ENCODE measurements around the gene ACSS3. TPM values are rescaled to one million over a fixed set of nuclear protein-coding genes. Genes with fewer than 3 reads are reported as not detected.

Gene ACSS3
- total and polyA plus RNA-seq, 5 donors from 2014 or later = not detected

DNA sequence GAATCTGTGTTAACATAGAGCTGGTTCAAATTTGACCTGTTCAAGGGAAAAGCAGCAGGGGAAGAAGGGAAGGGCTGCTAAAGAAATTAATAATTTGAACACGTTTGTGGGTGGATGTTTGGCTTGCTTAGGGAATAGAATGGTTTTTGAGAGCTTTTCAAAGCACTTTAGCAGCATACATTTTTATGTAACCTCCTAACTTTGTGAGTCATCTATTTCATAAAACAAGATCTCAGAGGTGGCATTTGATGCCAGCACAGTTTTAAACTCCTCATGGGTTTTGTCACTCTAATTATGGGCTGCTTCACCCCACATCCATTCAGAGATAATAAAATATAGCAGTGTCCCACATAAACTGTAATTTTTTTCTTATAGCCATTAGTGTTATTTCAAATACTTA lies 143.8 kb downstream of the ACSS3 start:
- H3K4me3 Mint-ChIP-seq = no peak overlapping the region
- peaks cover 5% of the 10 kb centered on the region for H3K27me3 Mint-ChIP-seq
- peaks cover 0 to 11% (median 0%) of the 10 kb centered on the region in 7 donors for H3K9me3 Mint-ChIP-seq

DNA sequence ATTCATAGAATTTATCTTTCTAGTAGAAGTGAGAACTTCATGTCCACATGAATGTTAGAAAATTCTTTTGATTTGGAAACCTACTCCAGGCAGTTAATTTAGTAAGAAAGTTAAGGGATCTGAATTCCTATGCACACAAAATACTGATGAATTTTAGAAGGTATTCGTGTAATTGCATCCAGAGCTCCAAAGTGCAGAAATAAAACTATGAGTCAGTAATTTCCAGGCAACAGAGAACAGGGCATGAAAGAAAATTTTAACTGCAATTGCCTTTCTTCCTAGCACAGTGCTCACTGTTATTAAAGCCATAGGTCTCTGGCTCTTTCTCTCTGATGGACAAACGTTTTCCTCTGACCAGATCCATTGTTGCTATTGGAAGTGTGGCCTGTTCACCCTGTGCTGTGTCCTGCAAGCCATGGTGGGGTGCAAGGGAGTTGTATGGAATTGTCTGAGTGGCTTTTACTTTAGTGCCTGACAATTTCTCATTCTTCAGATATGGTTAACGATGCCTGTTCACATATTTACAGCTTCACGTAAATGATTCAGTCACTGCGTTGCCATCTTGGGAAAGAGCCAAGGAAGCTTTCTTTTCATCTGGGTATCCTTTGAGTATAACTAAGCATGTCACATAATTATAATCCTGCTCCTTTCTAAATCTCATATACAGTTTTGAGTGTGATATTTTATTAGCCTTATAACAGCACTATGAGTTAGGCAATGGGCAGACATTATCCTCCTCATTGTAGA lies 145.1 kb downstream of the ACSS3 start:
- H3K9me3 ChIP-seq (ENCODE audit: control insufficient read depth in 2 of 2, low read length in 2 of 2) = no peaks in the 10 kb centered on the region
- Mint-ChIP-seq H3K4me3 (no peak overlapping the region), H3K36me3 (no peaks in the 10 kb centered on the region), H3K9me3 (peaks cover 0 to 11% (median 4%) of the 10 kb centered on the region in 7 donors), H3K27ac (no peak overlapping the region), H3K4me1 (no peaks in the 10 kb centered on the region), H3K27me3 (peaks cover 5% of the 10 kb centered on the region)
- no peaks in the 10 kb centered on the region for H3K27me3 ChIP-seq (ENCODE audit: control insufficient read depth, insufficient read depth, low read length)
- no peak overlapping the region for H3K4me3 ChIP-seq (ENCODE audit: low read depth, low read length)
- DNase-seq = no peak
- no peak overlapping the region for H3K27ac ChIP-seq (ENCODE audit: insufficient read depth, low read length, poor library complexity, severe bottlenecking)
- no peaks in the 10 kb centered on the region for H3K36me3 ChIP-seq (ENCODE audit: control insufficient read depth, insufficient read depth, low read length)
- no peaks in the 10 kb centered on the region for H3K4me1 ChIP-seq (ENCODE audit: control insufficient read depth, insufficient read depth, low read length, poor library complexity, severe bottlenecking)
- ATAC-seq (ENCODE audit: low read depth in 2 of 2) = no peak

More for the DNA sequence above, 143.8 kb downstream of the ACSS3 start:
- Histone ChIP-seq H3K27ac (ENCODE audit: insufficient read depth, low read length, poor library complexity, severe bottlenecking) (no peak overlapping the region), H3K9me3 (ENCODE audit: control insufficient read depth in 2 of 2, low read length in 2 of 2) (no peaks in the 10 kb centered on the region), H3K4me1 (ENCODE audit: control insufficient read depth, insufficient read depth, low read length, poor library complexity, severe bottlenecking) (no peaks in the 10 kb centered on the region), H3K36me3 (ENCODE audit: control insufficient read depth, insufficient read depth, low read length) (no peaks in the 10 kb centered on the region), H3K27me3 (ENCODE audit: control insufficient read depth, insufficient read depth, low read length) (no peaks in the 10 kb centered on the region), H3K4me3 (ENCODE audit: low read depth, low read length) (no peak overlapping the region)
- Mint-ChIP-seq H3K27ac (no peak overlapping the region), H3K4me1 (no peaks in the 10 kb centered on the region), H3K36me3 (no peaks in the 10 kb centered on the region)
- DNase-seq (no peak), ATAC-seq (ENCODE audit: low read depth in 2 of 2) (no peak)

DNA sequence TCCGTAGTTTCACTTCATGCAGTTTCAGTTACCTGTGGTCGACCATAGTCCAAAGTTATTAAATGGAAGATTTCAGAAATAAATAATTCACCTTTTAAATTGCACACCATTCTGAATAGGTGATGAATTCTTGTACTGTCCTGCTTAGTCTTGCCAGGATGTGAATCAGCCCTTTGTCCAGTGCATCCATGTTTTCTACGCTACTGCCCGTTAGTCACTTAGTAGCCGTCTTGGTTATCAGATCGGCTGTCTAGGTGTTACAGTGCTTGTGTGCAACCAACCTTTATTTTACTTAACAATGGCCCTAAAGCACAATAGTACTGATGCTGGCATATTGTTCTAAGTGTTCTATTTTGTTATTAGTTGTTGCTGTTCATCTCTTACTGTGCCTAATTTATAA lies 146.7 kb downstream of the ACSS3 start:
- no peaks in the 10 kb centered on the region for H3K36me3 Mint-ChIP-seq
- H3K4me1 ChIP-seq (ENCODE audit: control insufficient read depth, insufficient read depth, low read length, poor library complexity, severe bottlenecking) = no peaks in the 10 kb centered on the region
- no peaks in the 10 kb centered on the region for H3K27me3 ChIP-seq (ENCODE audit: control insufficient read depth, insufficient read depth, low read length)
- H3K27me3 Mint-ChIP-seq = peaks cover 5% of the 10 kb centered on the region
- H3K4me3 Mint-ChIP-seq = no peak overlapping the region
- ATAC-seq (ENCODE audit: low read depth in 2 of 2) (no peak), DNase-seq (no peak)
- H3K9me3 Mint-ChIP-seq = peaks cover 0 to 11% (median 4%) of the 10 kb centered on the region in 7 donors
- no peak overlapping the region for H3K27ac Mint-ChIP-seq
- H3K4me1 Mint-ChIP-seq = no peaks in the 10 kb centered on the region
- H3K36me3 ChIP-seq (ENCODE audit: control insufficient read depth, insufficient read depth, low read length) = no peaks in the 10 kb centered on the region
- H3K9me3 ChIP-seq (ENCODE audit: control insufficient read depth in 2 of 2, low read length in 2 of 2) = no peaks in the 10 kb centered on the region
- H3K27ac ChIP-seq (ENCODE audit: insufficient read depth, low read length, poor library complexity, severe bottlenecking) = no peak overlapping the region
- no peak overlapping the region for H3K4me3 ChIP-seq (ENCODE audit: low read depth, low read length)

DNA sequence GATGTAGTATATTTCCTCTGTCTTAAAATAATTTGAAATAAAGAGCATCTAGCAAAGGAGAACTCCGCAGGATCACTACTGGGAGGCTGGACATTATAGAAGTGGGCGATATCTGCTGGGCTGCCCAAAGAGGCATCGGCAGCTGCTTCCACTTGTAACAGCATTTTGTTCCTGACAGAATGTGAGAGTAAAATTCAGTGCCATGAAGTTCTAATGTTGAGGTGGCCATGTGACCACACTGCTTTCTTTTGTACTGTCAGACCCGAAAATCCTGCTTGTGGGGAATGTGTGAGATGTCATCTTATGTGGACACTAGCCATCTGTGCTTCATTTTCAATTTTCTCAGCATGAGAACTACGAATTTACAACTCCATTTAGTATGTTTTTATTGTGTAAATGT lies 151.9 kb downstream of the ACSS3 start:
- Histone ChIP-seq H3K9me3 (ENCODE audit: control insufficient read depth in 2 of 2, low read length in 2 of 2) (no peaks in the 10 kb centered on the region), H3K4me1 (ENCODE audit: control insufficient read depth, insufficient read depth, low read length, poor library complexity, severe bottlenecking) (no peaks in the 10 kb centered on the region), H3K4me3 (ENCODE audit: low read depth, low read length) (no peak overlapping the region), H3K27ac (ENCODE audit: insufficient read depth, low read length, poor library complexity, severe bottlenecking) (no peak overlapping the region), H3K27me3 (ENCODE audit: control insufficient read depth, insufficient read depth, low read length) (no peaks in the 10 kb centered on the region), H3K36me3 (ENCODE audit: control insufficient read depth, insufficient read depth, low read length) (no peaks in the 10 kb centered on the region)
- no peaks in the 10 kb centered on the region for H3K4me1 Mint-ChIP-seq
- ATAC-seq (ENCODE audit: low read depth in 2 of 2) (no peak), DNase-seq (no peak)
- H3K27me3 Mint-ChIP-seq = peaks cover 5% of the 10 kb centered on the region
- no peaks in the 10 kb centered on the region for H3K36me3 Mint-ChIP-seq
- H3K27ac Mint-ChIP-seq = no peak overlapping the region
- peaks cover 0 to 9% (median 6%) of the 10 kb centered on the region in 7 donors for H3K9me3 Mint-ChIP-seq
- H3K4me3 Mint-ChIP-seq = no peak overlapping the region

DNA sequence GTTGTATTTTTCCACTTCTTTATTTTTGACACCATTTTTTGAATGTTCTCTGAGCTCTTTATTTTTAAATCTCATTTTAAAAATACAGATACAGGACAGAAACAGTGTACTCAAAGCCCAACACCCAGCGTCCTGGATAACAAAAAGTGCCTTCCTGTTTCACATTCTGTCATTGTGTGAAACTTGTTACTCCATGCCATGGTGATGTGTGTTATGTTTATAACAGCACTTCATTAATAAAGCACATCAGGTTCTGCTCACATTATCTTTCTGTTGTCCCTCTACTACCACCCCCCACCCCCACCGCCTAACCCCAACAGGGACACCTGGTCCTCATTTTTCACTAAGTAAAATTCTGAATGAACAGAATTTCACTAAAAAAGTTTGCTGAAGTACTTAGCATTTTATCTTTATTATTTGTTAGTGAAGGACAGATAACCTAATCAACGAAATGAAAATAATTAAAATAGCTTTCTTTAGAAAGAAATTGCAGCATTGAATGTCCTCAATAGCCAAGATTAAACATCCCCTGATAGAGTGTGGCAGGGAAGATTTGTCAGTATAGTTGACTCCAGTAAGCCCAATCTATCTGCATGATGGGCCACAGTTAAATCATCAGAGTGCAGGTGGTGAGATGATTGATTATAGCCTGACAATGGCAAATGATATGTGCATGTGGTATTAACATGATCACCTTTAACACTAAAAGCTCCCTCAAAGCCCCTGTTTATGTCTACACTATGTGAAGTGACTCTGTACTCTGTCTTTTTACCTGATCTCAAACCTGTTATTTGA lies 153.9 kb downstream of the ACSS3 start:
- Mint-ChIP-seq H3K27me3 (no peaks in the 10 kb centered on the region), H3K36me3 (no peaks in the 10 kb centered on the region), H3K4me1 (no peaks in the 10 kb centered on the region), H3K4me3 (no peak overlapping the region), H3K27ac (no peak overlapping the region), H3K9me3 (peaks cover 0 to 9% (median 3%) of the 10 kb centered on the region in 7 donors)
- H3K27me3 ChIP-seq (ENCODE audit: control insufficient read depth, insufficient read depth, low read length) = no peaks in the 10 kb centered on the region
- H3K4me3 ChIP-seq (ENCODE audit: low read depth, low read length) = no peak overlapping the region
- H3K9me3 ChIP-seq (ENCODE audit: control insufficient read depth in 2 of 2, low read length in 2 of 2) = no peaks in the 10 kb centered on the region
- H3K27ac ChIP-seq (ENCODE audit: insufficient read depth, low read length, poor library complexity, severe bottlenecking) = no peak overlapping the region
- no peaks in the 10 kb centered on the region for H3K4me1 ChIP-seq (ENCODE audit: control insufficient read depth, insufficient read depth, low read length, poor library complexity, severe bottlenecking)
- H3K36me3 ChIP-seq (ENCODE audit: control insufficient read depth, insufficient read depth, low read length) = no peaks in the 10 kb centered on the region
- ATAC-seq (ENCODE audit: low read depth in 2 of 2) (no peak), DNase-seq (no peak)

DNA sequence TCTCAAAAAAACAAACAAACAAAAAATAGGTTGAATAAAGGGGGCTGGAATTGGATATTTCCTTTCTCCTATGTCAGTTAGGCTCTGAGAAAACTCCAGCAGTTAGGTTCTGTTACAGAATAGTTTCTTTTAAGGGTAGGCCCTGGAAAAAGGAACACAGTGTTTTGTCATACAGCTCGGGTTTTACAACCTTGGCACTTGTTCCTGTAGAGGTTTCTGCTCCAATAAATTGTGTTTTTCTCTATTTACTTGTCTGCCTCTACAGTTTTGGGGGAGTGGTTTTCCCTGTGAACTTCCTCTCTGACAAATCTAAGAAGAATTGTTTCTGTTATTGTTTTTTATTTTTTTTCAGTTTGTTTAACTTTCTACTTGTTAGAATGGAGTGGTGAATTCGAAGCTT lies 167.6 kb downstream of the ACSS3 start:
- Mint-ChIP-seq H3K4me3 (no peak overlapping the region), H3K36me3 (no peaks in the 10 kb centered on the region), H3K27me3 (no peaks in the 10 kb centered on the region), H3K9me3 (peaks cover 0 to 13% (median 5%) of the 10 kb centered on the region in 7 donors), H3K27ac (no peak overlapping the region), H3K4me1 (no peaks in the 10 kb centered on the region)
- ATAC-seq (ENCODE audit: low read depth in 2 of 2) (no peak), DNase-seq (no peak)
- no peak overlapping the region for H3K27ac ChIP-seq (ENCODE audit: insufficient read depth, low read length, poor library complexity, severe bottlenecking)
- no peaks in the 10 kb centered on the region for H3K27me3 ChIP-seq (ENCODE audit: control insufficient read depth, insufficient read depth, low read length)
- no peak overlapping the region for H3K4me3 ChIP-seq (ENCODE audit: low read depth, low read length)
- H3K4me1 ChIP-seq (ENCODE audit: control insufficient read depth, insufficient read depth, low read length, poor library complexity, severe bottlenecking) = no peaks in the 10 kb centered on the region
- H3K36me3 ChIP-seq (ENCODE audit: control insufficient read depth, insufficient read depth, low read length) = no peaks in the 10 kb centered on the region
- no peaks in the 10 kb centered on the region for H3K9me3 ChIP-seq (ENCODE audit: control insufficient read depth in 2 of 2, low read length in 2 of 2)

DNA sequence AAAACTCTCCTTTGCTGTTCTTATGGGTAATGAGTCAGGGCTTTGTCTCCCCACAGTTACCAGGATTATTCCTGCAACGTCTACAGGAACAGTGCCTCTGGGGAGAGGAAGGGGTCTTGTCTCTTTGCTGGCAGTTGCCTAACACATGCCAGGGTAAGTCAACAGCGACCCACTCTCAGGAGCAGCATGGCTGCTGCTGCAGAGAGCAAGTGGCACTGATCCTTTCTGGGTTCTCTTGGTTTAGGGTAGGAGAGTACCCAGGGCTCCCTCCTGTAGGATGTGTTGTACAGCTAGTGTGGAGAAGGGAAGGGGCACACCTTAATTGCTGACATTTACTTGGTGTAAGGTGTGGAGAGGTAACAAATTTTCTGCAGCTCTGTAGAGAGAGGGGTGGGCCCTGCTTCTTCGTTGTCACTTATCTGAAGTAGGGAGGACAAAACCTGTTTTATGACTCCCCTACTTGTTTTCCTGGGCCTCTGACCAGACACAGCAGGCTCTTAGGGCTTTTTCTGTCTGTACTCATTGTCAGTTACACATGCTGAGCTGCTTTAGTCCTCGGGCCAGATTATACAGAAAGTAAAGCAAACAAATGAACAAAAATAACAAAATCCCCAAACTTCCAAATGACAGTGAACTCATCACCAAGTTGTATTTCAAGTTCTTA lies 168.2 kb downstream of the ACSS3 start:
- Mint-ChIP-seq H3K27ac (no peak overlapping the region), H3K4me1 (no peaks in the 10 kb centered on the region), H3K36me3 (no peaks in the 10 kb centered on the region), H3K27me3 (no peaks in the 10 kb centered on the region), H3K9me3 (peaks cover 0 to 18% (median 5%) of the 10 kb centered on the region in 7 donors), H3K4me3 (no peak overlapping the region)
- H3K9me3 ChIP-seq (ENCODE audit: control insufficient read depth in 2 of 2, low read length in 2 of 2) = no peaks in the 10 kb centered on the region
- no peaks in the 10 kb centered on the region for H3K4me1 ChIP-seq (ENCODE audit: control insufficient read depth, insufficient read depth, low read length, poor library complexity, severe bottlenecking)
- DNase-seq = no peak
- no peak overlapping the region for H3K27ac ChIP-seq (ENCODE audit: insufficient read depth, low read length, poor library complexity, severe bottlenecking)
- no peak overlapping the region for H3K4me3 ChIP-seq (ENCODE audit: low read depth, low read length)
- H3K27me3 ChIP-seq (ENCODE audit: control insufficient read depth, insufficient read depth, low read length) = no peaks in the 10 kb centered on the region
- no peaks in the 10 kb centered on the region for H3K36me3 ChIP-seq (ENCODE audit: control insufficient read depth, insufficient read depth, low read length)
- ATAC-seq (ENCODE audit: low read depth in 2 of 2) = no peak

Data from CD4-positive, CD25-positive, alpha-beta regulatory T cell (primary cell).